GM10266 (cell line): Measurements from ENCODE around the gene KLHDC3.

ENCODE experiments used
- DNase-seq: peaks from one replicate; pipeline ENCODE4 v3.0.0; 2012; ENCODE audit errors: extremely low spot score
- CTCF ChIP-seq: IDR thresholded peaks from 2 replicates; pipeline ENCODE4 v1.5.1; 2012; ENCODE audit warnings: mild to moderate bottlenecking, low read depth; ENCODE audit not compliant: control insufficient read depth, insufficient read depth; ENCODE audit errors: missing control alignments

The KLHDC3 gene

GRCh38 chr6:43032326-43032725 is 18.3 kb downstream of the KLHDC3 start:
- DNase-seq = no peak
- no peak for TF ChIP-seq CTCF

GRCh38 chr6:43033496-43034189 is 19.6 kb downstream of the KLHDC3 start:
- no peak for DNase-seq
- TF ChIP-seq CTCF = no peak

GRCh38 chr6:43034190-43034525 is 20.1 kb downstream of the KLHDC3 start:
- no peak for TF ChIP-seq CTCF

GRCh38 chr6:43035495-43036194 is 21.6 kb downstream of the KLHDC3 start:
- DNase-seq = no peak
- no peak for TF ChIP-seq CTCF

More at GRCh38 chr6:43034190-43034525, 20.1 kb downstream of the KLHDC3 start:
- DNase-seq = no peak

- no peak for TF ChIP-seq CTCF
- no peak for DNase-seq
Measured at GRCh38 chr6:43036712-43037111, 22.7 kb downstream of the KLHDC3 start.

GRCh38 chr6:43037197-43037596 is 23.1 kb downstream of the KLHDC3 start:
- DNase-seq = no peak

More at GRCh38 chr6:43037197-43037596, 23.1 kb downstream of the KLHDC3 start:
- no peak for TF ChIP-seq CTCF
